ENCODE data around the gene GABRB3.

DNA sequence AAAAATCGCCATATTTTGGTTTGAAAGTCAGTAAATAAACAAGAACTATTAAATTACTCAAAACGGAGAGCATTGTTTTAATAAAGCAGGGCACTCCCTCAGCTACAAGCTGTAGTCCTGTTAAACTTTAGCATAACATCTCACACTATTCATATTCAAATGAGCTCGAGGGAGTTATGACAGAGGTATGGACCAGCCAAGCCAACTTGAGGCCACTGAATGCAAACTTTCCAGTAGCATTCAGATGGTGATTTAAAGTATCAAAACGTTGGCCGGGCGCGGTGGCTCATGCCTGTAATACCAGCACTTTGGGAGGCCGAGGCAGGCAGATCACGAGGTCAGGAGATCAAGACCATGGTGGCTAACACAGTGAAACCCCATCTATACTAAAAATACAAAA is 132.9 kb downstream of the GABRB3 start:
- TF ChIP-seq CTCF (IDR thresholded peaks at IDR 0.05): no peak
- no peak for TF ChIP-seq POLR2A (IDR thresholded peaks at IDR 0.05)
